LoVo (cell line): ENCODE measurements around the gene GFY.

Source experiments
- DNase-seq: peaks from one replicate; pipeline ENCODE4 v3.0.0-alpha.2; 2016; ENCODE audit warnings: low spot score

Gene GFY

GRCh38 chr19:49408816-49409440 is 16.3 kb upstream of the GFY start:
- no peak for DNase-seq

- no peak for DNase-seq
These were observed 15.7 kb upstream of the GFY start for GRCh38 chr19:49409441-49410029.

- DNase-seq = no peak
These were observed 13.4 kb upstream of the GFY start for GRCh38 chr19:49411681-49412326.

- DNase-seq = no peak
These were observed 11.8 kb upstream of the GFY start for GRCh38 chr19:49413348-49413747.

- no peak for DNase-seq
These were observed 10.9 kb upstream of the GFY start for GRCh38 chr19:49414256-49414655.

- DNase-seq = no peak
These were observed 9.9 kb upstream of the GFY start for GRCh38 chr19:49415102-49415809.

- DNase-seq = no peak
These were observed 9.4 kb upstream of the GFY start for GRCh38 chr19:49415810-49416200.

GRCh38 chr19:49417088-49417487 is 8.1 kb upstream of the GFY start:
- no peak for DNase-seq

GRCh38 chr19:49418511-49418910 is 6.7 kb upstream of the GFY start:
- no peak for DNase-seq

- no peak for DNase-seq
These were observed 6.0 kb upstream of the GFY start for GRCh38 chr19:49419173-49419572.

- DNase-seq = no peak
These were observed 5.0 kb upstream of the GFY start for GRCh38 chr19:49420227-49420626.

- peak; percentile 36 for DNase-seq
These were observed 3.9 kb upstream of the GFY start for GRCh38 chr19:49421039-49421877.

- DNase-seq = no peak
These were observed 3.3 kb upstream of the GFY start for GRCh38 chr19:49421878-49422202.

GRCh38 chr19:49422407-49423070 is 2.6 kb upstream of the GFY start:
- DNase-seq = no peak

GRCh38 chr19:49423071-49423984 is 1.9 kb upstream of the GFY start, which contains the start of gene PTH2:
Gene PTH2 (minus strand): TSS chr19:49423441. CDS start chr19:49423339, 102 bp downstream.
- DNase-seq = no peak

GRCh38 chr19:49423985-49424303 is 1.2 kb upstream of the GFY start:
- DNase-seq = no peak

GRCh38 chr19:49425922-49426592 is 869 bp downstream of the GFY start:
- peak; percentile 61 for DNase-seq

GRCh38 chr19:49427339-49427738 is 2.2 kb downstream of the GFY start:
- no peak for DNase-seq

- no peak for DNase-seq
These were observed 2.8 kb downstream of the GFY start for GRCh38 chr19:49427855-49428546.
